Thoracic aorta (tissue), 2 donors: ENCODE data around the gene MTCL1. TPM values are rescaled to one million over a fixed set of nuclear protein-coding genes. Genes with fewer than 3 reads are reported as not detected.

Source experiments
- ATAC-seq: fragments of 150-250 bp; one replicate; pipeline ENCODE4 v1.8.0; 2017; ENCODE audit warnings: low read depth; ENCODE audit not compliant: insufficient number of reproducible peaks, low FRiP score
- DNase-seq: peaks from one replicate; pipeline ENCODE4 v3.0.0-alpha.2; 2020; ENCODE audit warnings: low spot score
- H3K27ac ChIP-seq, 2 donors: fragments of 200-600 bp; sonication (generic); 1 replicate in 1 of 2; 2 replicates in 1 of 2; pipeline ENCODE4 v1.5.1; 2016; ENCODE audit warnings: mild to moderate bottlenecking in 2 of 2, moderate library complexity in 2 of 2
- H3K27me3 ChIP-seq: fragments of 200-600 bp; sonication (generic); replicated peaks from 2 replicates; pipeline ENCODE4 v1.6.0; 2016; ENCODE audit warnings: mild to moderate bottlenecking; ENCODE audit not compliant: insufficient read depth
- H3K36me3 ChIP-seq: fragments of 200-600 bp; sonication (generic); one replicate; pipeline ENCODE4 v1.5.1; 2016
- H3K4me1 ChIP-seq, 2 donors: fragments of 200-600 bp; sonication (generic); 1 replicate in 1 of 2; 2 replicates in 1 of 2; pipeline versions ENCODE4 v1.5.1 to v1.6.0; 2016; ENCODE audit warnings: low read depth in 2 of 2, mild to moderate bottlenecking in 1 of 2; ENCODE audit not compliant: control insufficient read depth in 1 of 2
- H3K4me3 ChIP-seq: fragments of 200-600 bp; sonication (generic); 2 replicates; pipeline ENCODE4 v1.5.1; 2016; ENCODE audit warnings: mild to moderate bottlenecking
- H3K9me3 ChIP-seq: fragments of 200-600 bp; sonication (generic); 2 replicates; pipeline ENCODE4 v1.5.1; 2016
- total RNA-seq, 2 donors: library from RNA; depleted of rRNA; stranded (reverse); fragments of >200 nt; gene quantifications; one replicate each; pipeline versions ENCODE4 v1.1.0 to v1.2.3, GENCODE V29; 2016
- TF ChIP-seq, protein P1 (sequence below): fragments of 200-600 bp; sonication (generic); IDR thresholded peaks from one replicate; pipeline ENCODE4 v1.5.1; 2019; ENCODE audit warnings: antibody characterized with exemption

Gene MTCL1
- total RNA-seq, 2 donors from 2014 or later, result 9.9 to 23.3 TPM

GRCh38 chr18:8787794-8788193, 82.4 kb downstream of the MTCL1 start:
- DNase-seq (no peak), ATAC-seq (no peak)
- Histone ChIP-seq H3K4me1 (no peaks in the 10 kb centered on the region), H3K9me3 (no peaks in the 10 kb centered on the region), H3K27ac (no peak overlapping the region), H3K4me3 (no peak overlapping the region), H3K27me3 (no peaks in the 10 kb centered on the region), H3K36me3 (no peaks in the 10 kb centered on the region)
- TF ChIP-seq, protein P1, sequence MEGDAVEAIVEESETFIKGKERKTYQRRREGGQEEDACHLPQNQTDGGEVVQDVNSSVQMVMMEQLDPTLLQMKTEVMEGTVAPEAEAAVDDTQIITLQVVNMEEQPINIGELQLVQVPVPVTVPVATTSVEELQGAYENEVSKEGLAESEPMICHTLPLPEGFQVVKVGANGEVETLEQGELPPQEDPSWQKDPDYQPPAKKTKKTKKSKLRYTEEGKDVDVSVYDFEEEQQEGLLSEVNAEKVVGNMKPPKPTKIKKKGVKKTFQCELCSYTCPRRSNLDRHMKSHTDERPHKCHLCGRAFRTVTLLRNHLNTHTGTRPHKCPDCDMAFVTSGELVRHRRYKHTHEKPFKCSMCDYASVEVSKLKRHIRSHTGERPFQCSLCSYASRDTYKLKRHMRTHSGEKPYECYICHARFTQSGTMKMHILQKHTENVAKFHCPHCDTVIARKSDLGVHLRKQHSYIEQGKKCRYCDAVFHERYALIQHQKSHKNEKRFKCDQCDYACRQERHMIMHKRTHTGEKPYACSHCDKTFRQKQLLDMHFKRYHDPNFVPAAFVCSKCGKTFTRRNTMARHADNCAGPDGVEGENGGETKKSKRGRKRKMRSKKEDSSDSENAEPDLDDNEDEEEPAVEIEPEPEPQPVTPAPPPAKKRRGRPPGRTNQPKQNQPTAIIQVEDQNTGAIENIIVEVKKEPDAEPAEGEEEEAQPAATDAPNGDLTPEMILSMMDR, result no peak

DNA sequence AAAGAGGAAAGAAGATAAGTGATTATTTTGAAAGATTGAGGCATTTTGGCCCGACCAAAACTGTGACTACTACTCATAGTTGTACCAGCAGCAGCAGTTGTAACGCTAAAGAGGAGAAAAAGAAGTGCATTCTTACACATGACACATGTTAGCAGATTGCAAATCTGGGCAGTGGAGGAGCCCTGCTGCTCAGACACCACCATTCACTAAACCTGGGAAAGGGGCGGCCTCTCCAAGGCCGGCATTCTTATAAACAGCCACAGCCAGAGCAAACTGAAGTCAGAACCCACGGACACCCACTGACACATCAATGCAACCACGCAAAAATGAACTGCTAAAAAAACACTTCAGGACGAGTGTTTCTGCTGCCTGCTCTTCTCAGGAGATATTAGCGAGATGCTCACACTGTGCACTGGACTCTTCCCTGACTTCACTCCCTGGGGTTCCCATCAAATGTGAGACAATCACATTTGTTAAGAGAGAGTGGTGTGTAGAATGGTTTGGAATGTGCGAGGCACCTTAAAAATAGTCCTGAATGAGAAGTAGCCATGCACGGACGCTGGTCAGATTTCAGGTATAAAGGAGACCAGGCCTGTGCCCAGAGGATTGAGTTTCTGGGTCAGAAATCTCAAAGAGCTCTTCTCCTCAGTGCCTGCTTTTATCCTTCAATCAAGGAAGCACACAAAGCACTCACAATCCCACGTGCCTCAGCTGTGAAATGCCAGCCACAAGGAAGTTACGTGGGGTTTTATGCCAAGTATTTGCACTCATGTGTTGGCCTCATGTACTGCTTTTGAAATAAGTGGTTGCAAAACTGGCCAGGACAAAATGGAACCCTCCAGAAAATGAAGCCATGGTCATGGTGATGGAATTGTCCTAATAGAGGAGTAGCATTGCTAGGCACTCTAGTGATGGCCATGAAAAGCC, 83.4 kb downstream of the MTCL1 start:
- no peak for DNase-seq
- H3K27ac ChIP-seq, result no peak overlapping the region
- no peaks in the 10 kb centered on the region for H3K9me3 ChIP-seq
- H3K36me3 ChIP-seq, result no peaks in the 10 kb centered on the region
- ATAC-seq, result no peak
- H3K27me3 ChIP-seq, result no peaks in the 10 kb centered on the region
- no peaks in the 10 kb centered on the region for H3K4me1 ChIP-seq
- TF ChIP-seq, protein P1, result no peak
- no peak overlapping the region for H3K4me3 ChIP-seq

DNA sequence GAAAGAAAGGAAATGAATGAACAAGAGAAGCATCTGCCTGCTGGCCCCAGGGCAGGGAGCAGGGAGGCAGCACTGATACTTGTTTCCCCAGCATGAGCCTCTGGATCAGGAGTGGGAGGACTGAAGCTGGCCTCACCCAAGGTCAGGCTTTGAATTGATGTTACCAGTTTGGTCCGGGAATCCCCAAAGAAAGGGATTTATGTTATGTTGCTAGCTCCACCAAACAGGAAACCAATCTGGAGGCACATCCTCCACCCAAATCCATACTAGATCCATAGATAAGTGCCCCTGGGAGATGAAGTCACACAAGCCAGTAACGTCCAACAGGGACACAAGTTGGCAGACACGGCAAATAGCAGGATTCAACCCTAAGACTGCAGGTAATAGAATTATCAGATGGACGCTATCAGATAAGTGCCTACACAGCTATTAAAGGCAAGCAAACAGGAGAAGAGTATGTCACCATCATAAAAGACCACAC, 85.9 kb downstream of the MTCL1 start:
- Histone ChIP-seq H3K4me3 (no peak overlapping the region), H3K4me1 (no peaks in the 10 kb centered on the region), H3K36me3 (no peaks in the 10 kb centered on the region), H3K9me3 (no peaks in the 10 kb centered on the region), H3K27me3 (no peaks in the 10 kb centered on the region), H3K27ac (no peak overlapping the region)
- DNase-seq, result no peak
- TF ChIP-seq, protein P1, result no peak
- ATAC-seq, result no peak

DNA sequence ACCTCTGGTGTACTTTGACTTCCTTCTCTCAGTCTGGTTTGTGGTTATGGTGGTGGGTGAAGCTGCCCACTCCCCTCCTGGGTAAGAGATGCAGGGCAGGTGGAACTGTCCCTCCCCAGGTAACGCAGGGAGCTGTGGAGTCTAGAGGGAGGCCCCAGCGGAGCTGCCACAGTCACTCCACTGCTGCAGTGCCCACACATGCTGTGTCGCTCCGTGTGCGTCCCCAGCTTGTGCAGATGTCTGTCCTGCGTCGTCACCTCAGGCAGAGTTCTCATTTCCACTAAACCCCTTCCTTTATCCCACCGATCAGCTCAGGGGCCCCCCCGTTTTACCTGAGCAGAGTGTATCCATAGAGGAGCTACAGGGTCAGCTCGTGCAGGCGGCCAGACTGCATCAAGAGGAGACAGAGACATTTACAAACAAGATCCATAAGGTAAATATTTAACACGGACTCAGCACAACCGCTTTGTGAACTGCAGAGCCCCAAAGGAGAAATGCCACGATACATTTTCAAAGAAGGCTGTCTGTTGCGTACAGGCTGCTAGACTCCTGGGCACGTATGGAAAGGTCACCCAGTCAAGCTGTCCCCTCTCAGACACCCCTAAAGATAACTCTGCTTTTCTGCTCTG, 87.4 kb downstream of the MTCL1 start:
- DNase-seq (no peak), ATAC-seq (no peak)
- TF ChIP-seq, protein P1, result no peak
- H3K9me3 ChIP-seq, result no peaks in the 10 kb centered on the region
- H3K4me1 ChIP-seq, result no peaks in the 10 kb centered on the region
- no peaks in the 10 kb centered on the region for H3K27me3 ChIP-seq
- no peak overlapping the region for H3K4me3 ChIP-seq
- no peak overlapping the region for H3K27ac ChIP-seq
- no peaks in the 10 kb centered on the region for H3K36me3 ChIP-seq

GRCh38 chr18:8793445-8794155, 88.2 kb downstream of the MTCL1 start:
- no peaks in the 10 kb centered on the region for H3K36me3 ChIP-seq
- ATAC-seq (no peak), DNase-seq (no peak)
- H3K4me1 ChIP-seq, result no peaks in the 10 kb centered on the region
- H3K27ac ChIP-seq, result no peak overlapping the region
- H3K27me3 ChIP-seq, result no peaks in the 10 kb centered on the region
- no peak overlapping the region for H3K4me3 ChIP-seq
- no peaks in the 10 kb centered on the region for H3K9me3 ChIP-seq
- TF ChIP-seq, protein P1, result no peak
